ENCODE data around the gene RSU1. TPM values are rescaled to one million over a fixed set of nuclear protein-coding genes. Genes with fewer than 3 reads are reported as not detected.

The RSU1 gene
- polyA plus RNA-seq, 3 donors from 2014 or later = 150 to 248 (median 181) TPM

DNA sequence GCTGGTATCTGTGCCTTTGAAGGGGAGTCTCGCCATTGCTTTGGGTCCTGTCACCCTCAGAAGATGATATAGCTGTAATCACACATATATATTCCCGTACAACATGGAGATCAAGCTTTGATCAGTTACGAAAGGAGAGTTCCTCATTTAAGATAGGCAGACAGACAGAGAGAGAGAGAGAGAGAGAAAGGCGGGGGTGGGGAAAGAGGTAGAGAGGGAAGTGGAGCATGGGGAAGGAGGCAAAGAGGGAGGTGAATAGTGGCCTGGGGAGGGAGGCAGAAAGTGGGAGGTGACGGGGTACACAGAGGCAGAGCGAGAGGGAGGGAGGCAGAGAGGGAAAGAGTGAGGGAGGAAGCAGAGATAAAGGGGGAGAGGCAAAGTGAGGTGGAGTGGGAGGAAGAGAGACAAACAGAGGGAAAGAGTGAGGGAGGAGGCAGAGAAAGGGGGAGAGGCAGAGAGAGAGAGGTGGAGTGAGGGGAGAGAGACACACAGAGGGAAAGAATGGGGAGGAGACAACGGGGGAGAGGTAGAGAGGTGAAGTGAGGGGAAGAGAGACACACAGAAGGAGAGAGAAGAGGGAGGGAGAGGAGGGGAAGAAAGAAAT lies 250.9 kb downstream of the RSU1 start:
- Mint-ChIP-seq H3K27ac (no peak overlapping the region), H3K4me1 (no peaks in the 10 kb centered on the region), H3K36me3 (no peaks in the 10 kb centered on the region), H3K27me3 (ENCODE audit: low read depth in 3 of 3) (peaks cover 2 to 4% (median 2%) of the 10 kb centered on the region in 3 donors), H3K9me3 (no peaks in the 10 kb centered on the region), H3K4me3 (no peak overlapping the region)
- no peak for DNase-seq

DNA sequence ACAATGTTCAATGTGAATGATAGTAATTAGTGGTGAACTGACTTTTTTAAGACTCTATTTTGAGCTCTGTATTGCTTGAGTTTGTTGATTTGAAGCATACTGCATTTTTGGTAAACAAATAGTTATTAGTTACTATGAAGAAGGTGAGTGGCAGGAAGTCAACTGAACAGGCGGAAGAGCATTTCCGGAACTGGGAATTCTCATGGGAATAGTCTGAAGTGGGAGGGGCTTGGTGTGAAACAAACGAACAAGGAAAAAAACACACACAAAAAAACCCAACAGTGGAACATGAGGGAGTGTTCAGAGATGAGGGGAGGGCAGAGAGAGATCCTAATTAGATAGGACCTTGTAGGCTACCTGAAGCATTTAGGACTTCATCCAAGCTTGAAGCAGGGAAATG lies 251.6 kb downstream of the RSU1 start:
- no peak overlapping the region for H3K4me3 Mint-ChIP-seq
- no peaks in the 10 kb centered on the region for H3K9me3 Mint-ChIP-seq
- no peaks in the 10 kb centered on the region for H3K4me1 Mint-ChIP-seq
- no peak overlapping the region for H3K27ac Mint-ChIP-seq
- peaks cover 2 to 4% (median 3%) of the 10 kb centered on the region in 3 donors for H3K27me3 Mint-ChIP-seq (ENCODE audit: low read depth in 3 of 3)
- no peaks in the 10 kb centered on the region for H3K36me3 Mint-ChIP-seq
- no peak for DNase-seq

DNA sequence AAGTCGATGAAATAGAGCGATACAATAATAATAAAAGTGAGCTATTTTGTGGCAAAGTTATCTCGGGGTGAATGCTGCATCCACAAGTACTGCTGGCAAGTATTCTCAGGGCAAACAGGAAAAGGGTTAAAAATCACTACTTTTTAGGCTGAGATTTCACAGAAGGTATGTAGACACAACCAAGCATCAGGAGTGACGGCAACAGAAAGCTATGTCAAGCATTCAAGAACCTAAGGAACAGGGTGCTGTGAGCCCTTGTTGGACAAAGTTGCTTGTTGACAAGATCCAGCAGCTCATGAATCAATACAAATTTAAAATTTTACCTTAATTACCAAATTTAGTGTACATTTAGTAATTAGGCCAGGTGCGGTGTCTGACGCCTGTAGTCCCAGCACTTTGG lies 254.3 kb downstream of the RSU1 start:
- no peaks in the 10 kb centered on the region for H3K9me3 Mint-ChIP-seq
- no peak overlapping the region for H3K27ac Mint-ChIP-seq
- H3K4me3 Mint-ChIP-seq = no peak overlapping the region
- peaks cover 2 to 7% (median 3%) of the 10 kb centered on the region in 3 donors for H3K27me3 Mint-ChIP-seq (ENCODE audit: low read depth in 3 of 3)
- DNase-seq = no peak
- H3K4me1 Mint-ChIP-seq = no peaks in the 10 kb centered on the region
- no peaks in the 10 kb centered on the region for H3K36me3 Mint-ChIP-seq

DNA sequence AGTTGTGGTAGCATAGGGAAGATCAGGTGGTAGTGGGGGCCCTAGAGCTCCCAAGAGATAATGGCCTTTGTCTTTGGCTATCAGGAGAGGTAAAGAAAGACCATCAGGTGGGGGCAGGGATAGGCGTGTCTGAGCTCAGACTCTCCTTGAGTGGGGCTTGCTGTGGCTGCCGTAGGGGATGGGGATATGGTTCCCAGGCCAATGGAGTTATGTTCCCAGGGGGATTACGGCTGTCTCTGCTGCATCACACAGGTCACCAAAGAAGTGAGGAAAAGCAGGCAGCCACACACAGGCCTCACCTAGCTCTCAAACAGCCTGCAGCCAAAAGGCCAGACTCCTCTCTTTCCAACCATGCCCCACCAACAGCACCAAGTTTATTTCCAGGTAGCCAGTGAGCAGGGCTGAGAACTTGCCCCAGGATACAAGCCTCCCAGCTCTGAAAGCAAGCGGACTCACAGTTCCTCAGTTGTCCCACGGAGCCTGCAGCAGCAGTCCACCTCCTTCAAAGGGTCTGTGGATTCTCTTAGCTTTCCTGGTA lies 257.9 kb downstream of the RSU1 start:
- no peak overlapping the region for H3K27ac Mint-ChIP-seq

DNA sequence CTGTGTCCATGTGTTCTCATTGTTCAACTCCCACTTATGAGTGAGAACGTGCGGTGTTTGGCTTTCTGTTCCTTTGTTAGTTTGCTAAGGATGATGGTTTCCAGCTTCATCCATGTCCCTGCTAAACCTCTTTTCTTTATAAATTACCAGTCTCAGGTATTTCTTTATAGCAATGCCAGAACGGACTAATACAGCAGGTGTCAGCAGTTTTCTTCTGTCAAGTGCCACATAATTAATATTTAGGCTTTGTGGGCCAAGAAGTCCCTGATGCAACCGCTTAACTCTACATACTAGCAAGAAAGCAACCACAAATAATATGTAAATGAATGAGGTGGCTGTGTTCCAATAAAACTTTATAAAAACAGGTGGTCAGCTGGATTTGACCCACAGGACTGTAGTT lies 269.3 kb downstream of the RSU1 start:
- Mint-ChIP-seq H3K27ac (no peak overlapping the region), H3K27me3 (ENCODE audit: low read depth in 3 of 3) (peaks cover 1 to 4% (median 2%) of the 10 kb centered on the region in 3 donors), H3K36me3 (no peaks in the 10 kb centered on the region), H3K9me3 (no peaks in the 10 kb centered on the region), H3K4me3 (no peak overlapping the region), H3K4me1 (peaks cover 4 to 5% of the 10 kb centered on the region in 2 donors)
- DNase-seq = no peak

More for the DNA sequence above, 257.9 kb downstream of the RSU1 start:
- Mint-ChIP-seq H3K9me3 (no peaks in the 10 kb centered on the region), H3K4me1 (no peaks in the 10 kb centered on the region), H3K4me3 (no peak overlapping the region), H3K36me3 (no peaks in the 10 kb centered on the region), H3K27me3 (ENCODE audit: low read depth in 3 of 3) (peaks cover 7 to 14% (median 7%) of the 10 kb centered on the region in 3 donors)
- DNase-seq = no peak

DNA sequence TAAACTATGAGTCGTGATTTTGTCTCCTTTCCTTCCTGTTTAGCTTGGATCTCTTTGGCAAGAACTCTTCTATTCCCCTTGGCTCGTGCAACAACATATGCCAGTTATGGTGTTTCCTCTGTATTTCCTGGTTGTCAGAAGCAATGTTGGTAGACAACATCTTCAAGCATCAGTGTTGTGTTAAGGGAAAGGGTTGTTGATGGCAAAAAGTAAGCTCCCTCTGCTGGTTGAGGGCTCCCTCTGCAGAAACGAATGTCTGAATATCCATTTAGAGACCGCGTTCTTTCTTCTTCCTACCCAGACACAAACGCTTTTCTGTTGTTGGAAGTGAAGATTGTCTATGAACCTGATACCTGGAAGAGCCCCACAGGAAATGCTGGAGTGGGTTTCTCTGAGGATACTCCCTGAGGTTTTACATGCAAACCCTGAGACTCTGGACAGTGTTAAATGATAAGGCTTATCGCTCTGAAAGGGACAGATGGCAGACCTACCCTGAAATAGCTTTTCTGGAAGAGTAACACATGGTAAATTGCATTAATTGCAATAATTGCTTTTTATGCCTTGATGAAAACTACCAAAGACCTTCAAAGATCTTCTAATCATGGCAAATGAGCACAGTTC lies 272.0 kb downstream of the RSU1 start:
- H3K27ac Mint-ChIP-seq = no peak overlapping the region
- no peaks in the 10 kb centered on the region for H3K9me3 Mint-ChIP-seq
- H3K4me1 Mint-ChIP-seq = peaks cover 4 to 5% of the 10 kb centered on the region in 2 donors
- DNase-seq = peak in 2 of 3 donors; percentile 11 to 39
- peaks cover 3 to 7% (median 3%) of the 10 kb centered on the region in 3 donors for H3K27me3 Mint-ChIP-seq (ENCODE audit: low read depth in 3 of 3)
- peaks cover 0 to 1% (median 0%) of the 10 kb centered on the region in 3 donors for H3K36me3 Mint-ChIP-seq
- H3K4me3 Mint-ChIP-seq = no peak overlapping the region

DNA sequence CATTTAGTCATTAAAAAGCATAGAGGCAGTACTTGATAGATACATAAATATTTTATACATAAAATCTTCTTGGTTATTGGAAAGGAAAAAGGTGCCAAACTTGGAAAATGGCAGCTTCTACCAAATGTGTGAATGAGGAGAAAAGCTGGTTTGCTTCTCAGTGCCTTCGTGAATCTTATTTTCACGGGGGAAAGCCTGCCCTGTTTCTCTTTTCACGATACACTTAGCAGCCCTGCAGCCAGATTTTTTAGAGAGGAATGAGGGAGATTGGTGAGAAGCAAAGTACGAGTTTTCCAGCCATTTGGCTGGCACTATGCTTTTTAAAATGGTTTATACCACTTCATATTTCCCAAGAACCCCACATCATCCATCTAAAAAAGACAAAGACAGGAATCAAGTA lies 272.6 kb downstream of the RSU1 start:
- Mint-ChIP-seq H3K27ac (no peak overlapping the region), H3K27me3 (ENCODE audit: low read depth in 3 of 3) (peaks cover 3 to 9% (median 3%) of the 10 kb centered on the region in 3 donors), H3K9me3 (no peaks in the 10 kb centered on the region), H3K4me3 (no peak overlapping the region), H3K36me3 (peaks cover 0 to 4% (median 0%) of the 10 kb centered on the region in 3 donors), H3K4me1 (peaks cover 4 to 5% of the 10 kb centered on the region in 2 donors)
- no peak for DNase-seq

DNA sequence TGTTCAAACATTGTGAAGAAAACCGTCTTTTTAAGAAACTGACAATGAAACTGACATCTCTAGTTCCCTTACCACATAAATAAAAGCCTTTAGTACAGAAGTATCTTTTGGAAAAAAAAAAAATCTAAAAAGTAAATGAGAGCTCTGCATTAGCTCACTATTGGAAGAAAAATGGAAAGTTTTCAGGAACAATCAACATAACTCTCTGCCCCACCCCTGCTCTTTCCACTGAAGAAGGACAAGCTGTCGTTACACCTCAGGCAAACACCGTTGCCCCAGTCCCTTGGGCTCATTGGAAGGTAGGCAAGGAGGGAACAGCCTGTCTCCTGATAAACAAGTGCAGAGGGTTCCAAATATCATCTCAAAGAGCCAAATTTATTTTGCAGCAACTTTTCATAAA lies 273.1 kb downstream of the RSU1 start:
- H3K4me1 Mint-ChIP-seq = peaks cover 4 to 5% of the 10 kb centered on the region in 2 donors
- no peak overlapping the region for H3K4me3 Mint-ChIP-seq
- no peak overlapping the region for H3K27ac Mint-ChIP-seq
- peaks cover 0 to 4% (median 0%) of the 10 kb centered on the region in 3 donors for H3K36me3 Mint-ChIP-seq
- no peak for DNase-seq
- peaks cover 3 to 9% (median 3%) of the 10 kb centered on the region in 3 donors for H3K27me3 Mint-ChIP-seq (ENCODE audit: low read depth in 3 of 3)
- H3K9me3 Mint-ChIP-seq = no peaks in the 10 kb centered on the region

All from immature natural killer cell (primary cell).